Epithelial cell of prostate (primary cell): Measurements from ENCODE around the gene HINT2.

Experiments
- DNase-seq: peaks from one replicate; pipeline ENCODE4 v3.0.0-alpha.2; 2011; ENCODE audit warnings: low read depth, low spot score
- H3K27ac ChIP-seq: fragments of 450-650 bp; 2 replicates; pipeline ENCODE4 v1.5.1; 2017; ENCODE audit warnings: mild to moderate bottlenecking

The HINT2 gene

GRCh38 chr9:35814106-35814840 is 569 bp downstream of the HINT2 start:
- peak overlapping the region; percentile 82 for H3K27ac ChIP-seq
- no peak for DNase-seq

DNA sequence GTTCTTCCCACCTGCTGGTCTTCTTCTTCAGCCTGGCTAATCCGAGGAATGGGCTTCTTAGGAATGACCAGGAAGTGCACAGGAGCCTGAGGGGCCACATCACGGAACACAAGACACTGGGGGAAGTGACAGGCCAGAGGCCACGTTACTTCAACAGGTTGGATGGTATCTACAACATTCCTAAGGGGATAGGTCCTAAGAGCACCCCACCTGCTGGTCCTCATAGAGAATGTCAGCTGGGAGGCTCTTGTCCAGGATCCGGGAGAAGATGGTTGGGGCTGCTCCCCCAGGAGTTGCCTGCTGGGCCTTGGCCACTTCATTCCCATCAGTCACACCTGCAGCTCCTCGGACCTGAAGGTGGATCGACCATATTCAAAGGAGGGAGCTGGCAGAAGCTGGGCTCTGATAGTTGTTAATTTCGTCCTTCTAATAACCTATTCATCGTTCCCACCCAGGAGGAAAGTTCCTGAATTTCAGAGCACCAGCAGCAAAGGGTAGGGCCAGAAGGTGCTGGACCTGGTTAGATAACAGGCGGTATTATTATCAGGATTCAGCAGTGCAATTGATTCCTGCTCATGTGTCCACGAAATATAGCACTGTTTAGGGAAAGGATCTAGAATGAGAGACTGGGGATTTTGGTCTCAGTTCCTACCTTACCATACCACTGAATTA is 1.3 kb downstream of the HINT2 start:
- H3K27ac ChIP-seq = peak overlapping the region; percentile 82
- DNase-seq = no peak

GRCh38 chr9:35812025-35812602 is 2.7 kb downstream of the HINT2 start, which contains the start of gene SPAG8:
Gene SPAG8 (minus strand): TSS chr9:35812262. CDS start chr9:35812147, 115 bp downstream.
- H3K27ac ChIP-seq = no peak within 1 kb of the TSS
- peak; percentile 69 for DNase-seq

- no peak overlapping the region for H3K27ac ChIP-seq
- DNase-seq = no peak
Observed at GRCh38 chr9:35811381-35812024, 3.3 kb downstream of the HINT2 start.

DNA sequence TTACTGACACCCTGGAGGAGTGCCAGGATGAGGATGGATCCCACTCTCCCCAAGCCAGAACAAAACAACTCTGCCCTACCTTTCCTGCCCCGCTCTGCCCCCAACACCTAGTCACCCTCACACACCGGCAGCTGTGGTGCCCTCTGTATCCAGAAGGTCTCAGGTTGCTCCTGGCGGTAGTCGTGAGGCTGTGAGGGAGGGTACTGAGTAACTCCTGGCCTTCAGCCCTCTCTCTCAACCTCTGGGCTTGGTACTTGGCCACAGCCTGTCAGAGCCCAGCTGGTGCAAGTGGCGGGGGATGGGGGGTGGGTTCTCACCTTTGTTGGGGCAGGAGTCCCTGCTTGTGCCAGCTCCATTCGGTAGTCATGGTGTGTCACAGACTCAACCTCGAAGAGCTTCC is 4.7 kb downstream of the HINT2 start:
- H3K27ac ChIP-seq = no peak overlapping the region
- DNase-seq = no peak

- H3K27ac ChIP-seq = no peak overlapping the region
- no peak for DNase-seq
Observed at GRCh38 chr9:35808433-35808832, 6.4 kb downstream of the HINT2 start.

GRCh38 chr9:35806101-35806500 is 8.7 kb downstream of the HINT2 start:
- H3K27ac ChIP-seq = no peak overlapping the region

DNA sequence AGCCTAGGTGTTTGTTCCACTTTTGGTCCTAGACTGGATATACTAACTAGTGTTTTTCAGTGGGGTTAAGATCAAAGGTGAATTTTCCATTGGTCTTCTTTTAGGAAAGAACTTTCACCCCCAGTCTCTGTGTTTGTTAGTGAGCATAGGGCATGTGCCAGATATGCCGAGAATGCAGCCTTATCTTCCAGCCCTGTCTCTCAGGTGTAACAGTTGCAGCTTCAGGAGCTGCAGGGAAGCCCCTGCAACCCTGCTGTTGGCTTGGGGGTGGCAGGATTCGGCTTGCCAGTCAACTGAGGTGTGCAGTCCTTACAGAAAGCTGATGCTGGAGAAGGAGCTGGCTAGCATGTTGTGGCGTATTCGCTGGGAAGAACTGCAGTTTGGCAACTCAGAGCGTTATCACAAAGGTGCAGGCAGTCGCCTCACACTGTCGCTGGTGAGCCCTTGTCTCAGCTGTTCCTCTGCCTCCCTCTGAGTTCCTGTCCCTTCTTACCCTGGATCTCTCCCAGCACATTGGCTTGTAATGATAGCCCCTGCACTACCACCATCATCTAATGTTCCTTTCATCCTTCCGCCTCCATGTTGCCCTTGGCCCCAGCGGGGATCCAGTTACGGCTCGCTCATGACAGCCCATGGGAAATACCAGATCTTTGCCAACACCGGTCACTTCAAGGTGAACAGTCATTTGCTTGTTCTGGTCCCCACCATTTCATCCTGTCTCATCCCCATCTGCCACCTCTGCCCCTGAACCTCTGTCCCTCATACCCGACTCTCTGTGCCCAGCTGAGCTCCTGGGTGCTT is 13.3 kb downstream of the HINT2 start:
- H3K27ac ChIP-seq = no peak overlapping the region
- no peak for DNase-seq

More at GRCh38 chr9:35806101-35806500, 8.7 kb downstream of the HINT2 start:
- no peak for DNase-seq

- H3K27ac ChIP-seq = no peak overlapping the region
- DNase-seq = no peak
Observed at GRCh38 chr9:35800530-35800929, 14.3 kb downstream of the HINT2 start.

- H3K27ac ChIP-seq = peak overlapping the region; percentile 68
- peak; percentile 98 for DNase-seq
Observed at GRCh38 chr9:35798658-35799374, 16.0 kb downstream of the HINT2 start.

DNA sequence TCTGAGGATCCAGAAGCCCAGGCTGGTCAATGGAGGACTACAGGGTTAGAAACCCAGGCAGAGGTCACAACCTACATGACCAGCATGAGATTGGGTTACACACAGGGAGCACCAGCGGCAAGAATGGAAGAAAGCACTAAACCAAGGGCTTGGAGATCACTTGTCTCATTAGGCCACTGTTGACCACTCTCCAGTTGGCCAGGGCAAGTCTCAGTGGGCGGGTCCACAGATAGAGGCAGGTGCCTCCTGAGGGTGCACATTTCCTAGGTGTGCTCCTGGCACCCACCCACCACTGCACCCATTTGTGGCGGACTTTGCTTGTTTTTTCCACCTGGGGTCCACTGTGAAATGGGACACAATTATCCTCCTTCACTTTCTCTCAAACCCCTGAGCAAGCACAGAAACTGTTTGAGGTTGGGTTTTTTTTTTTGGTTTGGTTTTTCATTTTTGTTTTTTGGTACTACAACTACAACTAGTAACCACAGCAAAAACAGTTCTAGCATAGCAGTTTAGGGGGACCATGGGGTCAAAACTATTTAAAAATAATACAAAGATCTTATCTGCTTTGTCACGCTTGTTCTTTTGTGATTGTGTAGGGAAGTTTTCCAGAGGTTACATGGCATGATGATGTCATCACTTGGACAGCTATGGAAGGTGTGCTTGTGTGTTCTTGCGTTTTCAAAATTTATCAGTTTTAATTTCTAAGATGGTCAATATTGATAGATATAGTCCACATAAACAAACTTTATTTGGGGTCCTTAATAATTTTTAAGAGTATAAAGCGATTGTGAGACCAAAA is 17.3 kb downstream of the HINT2 start:
- DNase-seq = no peak
- peak overlapping the region; percentile 68 for H3K27ac ChIP-seq

GRCh38 chr9:35795695-35796094 is 19.1 kb downstream of the HINT2 start:
- DNase-seq = no peak
- H3K27ac ChIP-seq = peak overlapping the region; percentile 68

- no peak for DNase-seq
Observed at GRCh38 chr9:35793461-35793860, 21.4 kb downstream of the HINT2 start.

DNA sequence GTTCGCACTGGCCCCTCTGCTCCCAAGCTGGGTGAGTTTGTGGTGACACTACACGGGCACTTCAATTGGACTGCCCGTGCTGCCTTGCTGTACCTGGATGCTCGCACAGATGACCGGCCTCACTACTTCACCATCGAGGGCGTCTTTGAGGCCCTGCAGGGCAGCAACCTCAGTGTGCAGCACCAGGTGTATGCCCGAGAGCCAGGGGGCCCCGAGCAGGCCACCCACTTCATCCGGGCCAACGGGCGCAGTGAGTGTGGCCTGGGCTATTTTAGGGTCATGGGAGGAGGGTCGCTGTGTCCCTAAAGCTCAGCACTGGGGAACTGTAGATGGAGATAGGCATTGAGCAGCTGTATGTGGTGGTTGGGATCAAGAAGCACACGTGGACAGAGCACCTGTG is 22.0 kb downstream of the HINT2 start:
- no peak for DNase-seq
- no peak overlapping the region for H3K27ac ChIP-seq

More at GRCh38 chr9:35793461-35793860, 21.4 kb downstream of the HINT2 start:
- no peak overlapping the region for H3K27ac ChIP-seq

DNA sequence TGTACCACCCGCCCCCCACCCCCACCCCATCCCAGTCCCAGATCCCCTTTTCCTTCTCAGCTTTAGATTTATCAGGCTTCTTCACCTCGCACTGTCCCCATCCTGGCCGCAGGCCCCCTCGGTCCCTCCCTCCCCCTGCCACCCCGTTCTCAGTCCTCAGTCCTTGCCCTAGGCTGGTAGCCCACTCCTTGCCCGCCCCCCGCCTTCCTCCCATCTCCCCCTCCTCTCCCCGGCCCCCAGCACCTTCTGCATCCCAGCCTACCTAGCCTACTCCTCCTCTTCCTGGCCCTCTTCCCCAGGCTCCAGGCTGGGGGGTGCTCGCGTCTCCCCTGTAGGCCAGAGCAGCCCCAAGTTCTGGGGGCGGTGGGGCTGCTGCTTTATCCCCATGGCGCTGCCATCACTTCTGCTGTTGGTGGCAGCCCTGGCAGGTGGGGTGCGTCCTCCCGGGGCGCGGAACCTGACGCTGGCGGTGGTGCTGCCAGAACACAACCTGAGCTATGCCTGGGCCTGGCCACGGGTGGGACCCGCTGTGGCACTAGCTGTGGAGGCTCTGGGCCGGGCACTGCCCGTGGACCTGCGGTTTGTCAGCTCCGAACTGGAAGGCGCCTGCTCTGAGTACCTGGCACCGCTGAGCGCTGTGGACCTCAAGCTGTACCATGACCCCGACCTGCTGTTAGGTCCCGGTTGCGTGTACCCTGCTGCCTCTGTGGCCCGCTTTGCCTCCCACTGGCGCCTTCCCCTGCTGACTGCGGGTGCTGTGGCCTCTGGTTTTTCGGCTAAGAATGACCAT is 22.6 kb downstream of the HINT2 start:
- no peak overlapping the region for H3K27ac ChIP-seq
- DNase-seq = no peak

DNA sequence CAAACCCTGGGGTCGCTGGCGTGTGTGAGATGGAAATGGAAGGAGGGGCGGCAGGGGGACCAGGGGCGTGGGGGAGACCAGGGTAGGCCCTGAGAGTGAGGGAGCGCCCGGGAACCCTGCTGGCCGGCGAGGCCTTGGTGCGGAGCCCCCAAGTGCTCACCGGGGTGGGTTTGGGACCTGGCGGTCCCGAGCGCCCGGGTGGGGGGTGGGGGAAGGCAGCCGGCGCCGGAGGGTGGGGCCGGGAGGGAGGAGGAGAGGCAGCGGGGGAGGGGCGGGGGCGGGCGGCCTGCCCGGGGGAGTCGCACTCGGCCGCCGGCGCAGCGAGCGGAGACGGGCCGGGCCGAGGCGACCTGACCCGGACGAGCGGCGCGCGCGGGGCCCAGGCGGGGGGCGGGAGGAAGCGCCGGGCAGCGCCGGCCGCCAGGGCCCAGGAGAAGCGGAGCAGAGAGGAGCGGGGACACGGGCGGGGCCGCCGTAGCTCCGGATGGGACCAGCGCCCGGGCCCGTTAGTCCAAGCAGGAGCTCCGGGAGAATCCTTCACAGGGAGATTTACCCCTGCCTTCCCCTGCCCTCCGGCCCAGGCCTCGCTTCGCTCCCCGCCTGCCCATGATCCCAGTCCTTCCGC is 23.4 kb downstream of the HINT2 start, which contains the start of gene NPR2:
Gene NPR2, plus strand, starts transcription at position 295 of the 625 bp plus-strand sequence. CDS start 818 bp downstream, outside the sequence.
- DNase-seq = no peak
- no peak within 1 kb of the TSS for H3K27ac ChIP-seq
